ENCODE measurements around the gene ZNF438.
"Not testable (repeated sequence)": the region's sequence is repeated elsewhere in the genome, so short reads cannot be mapped to it uniquely, and the experiment has no call there.

Gene ZNF438

DNA sequence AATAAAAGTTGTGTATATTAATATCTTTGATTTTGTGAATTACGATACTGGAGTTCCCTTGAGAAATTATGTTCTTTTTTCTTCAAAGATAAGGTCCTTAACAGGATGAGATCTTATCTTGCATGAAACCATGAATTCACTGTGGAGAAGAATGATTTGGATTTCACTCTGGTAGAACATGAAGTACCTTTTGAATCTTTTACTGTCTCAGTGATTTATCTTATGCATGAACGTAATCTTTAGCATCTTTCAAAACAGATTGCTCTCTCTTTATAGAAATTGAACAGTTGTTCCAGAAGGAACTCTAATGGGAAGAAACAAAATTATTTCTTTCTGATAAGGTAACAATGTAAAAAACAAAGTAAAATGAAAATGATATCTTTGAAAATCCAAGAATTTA lies 11.0 kb upstream of the ZNF438 start:
- DNase-seq = no peak

DNA sequence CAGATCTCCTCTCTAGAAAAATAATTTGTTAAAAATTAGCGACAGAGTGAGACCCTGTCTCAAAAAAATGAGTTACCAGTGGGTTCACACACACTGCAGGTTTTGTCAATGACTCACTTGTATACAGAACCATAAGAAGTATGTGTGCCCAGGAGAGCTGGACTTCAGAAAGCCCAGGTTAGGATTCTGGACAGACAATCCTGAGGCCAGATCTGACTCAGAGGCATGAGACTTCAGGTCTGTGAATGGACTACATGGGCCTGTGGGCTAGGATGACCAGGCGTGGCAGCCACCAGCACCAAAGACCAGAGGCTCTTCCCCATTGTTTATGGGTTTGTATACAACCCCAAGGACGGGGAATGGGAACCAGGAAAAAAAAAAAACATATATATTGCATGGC lies 9.3 kb upstream of the ZNF438 start:
- no peak for DNase-seq

DNA sequence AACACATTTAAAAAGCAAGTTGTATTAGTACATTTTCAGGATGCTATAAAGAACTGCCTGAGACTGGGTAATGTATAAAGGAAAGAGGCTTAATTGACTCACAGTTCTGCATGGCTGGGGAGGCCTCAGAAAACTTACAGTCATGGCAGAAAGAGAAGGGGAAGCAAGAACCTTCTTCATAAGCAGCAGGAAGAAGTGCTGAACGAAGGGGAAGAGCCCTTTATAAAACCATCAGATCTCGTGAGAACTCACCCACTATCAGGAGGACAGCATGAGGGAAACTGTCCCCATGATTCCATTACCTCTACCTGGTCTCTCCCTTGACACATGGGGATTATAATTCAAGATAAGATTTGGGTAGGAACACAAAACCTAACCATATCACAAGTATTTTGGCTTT lies 7.3 kb upstream of the ZNF438 start:
- not testable (repeated sequence) for DNase-seq

DNA sequence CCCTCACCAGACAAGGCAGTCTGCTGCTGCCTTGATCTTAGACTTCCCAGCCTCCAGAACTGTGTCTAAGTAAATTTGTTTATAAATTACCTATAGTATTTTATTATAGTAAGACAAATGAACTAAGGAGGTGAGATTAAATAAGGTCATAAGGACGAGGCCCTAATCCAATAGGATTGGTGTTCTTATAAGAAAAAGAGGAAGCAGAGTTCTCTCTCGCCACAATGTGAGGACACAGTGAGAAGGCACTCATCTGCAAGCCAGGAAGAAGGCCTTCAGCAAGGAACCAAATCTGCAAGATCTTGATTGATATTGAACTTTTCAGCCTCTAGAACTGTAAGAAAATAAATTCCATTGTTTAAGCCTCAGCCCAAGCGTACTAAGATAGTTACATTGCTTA lies 6.1 kb upstream of the ZNF438 start:
- no peak for DNase-seq

DNA sequence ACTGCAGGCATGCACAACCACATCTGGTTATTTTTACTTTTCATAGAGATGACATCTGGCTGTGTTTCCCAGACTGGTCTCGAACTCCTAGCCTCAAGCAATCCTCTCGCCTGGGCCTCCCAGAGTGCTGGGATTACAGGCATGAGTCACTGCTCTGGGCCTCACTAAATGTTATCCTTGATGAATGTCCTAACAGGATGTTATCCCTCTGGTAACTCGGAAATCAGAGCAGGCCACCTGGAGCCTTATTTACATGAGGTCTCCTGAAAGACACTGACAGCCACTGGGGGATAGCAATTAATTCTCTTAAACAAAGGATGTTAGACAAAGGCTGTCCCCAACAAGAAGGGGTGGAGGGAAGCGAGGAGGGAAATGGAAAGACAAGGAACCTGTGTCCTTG lies 4.5 kb upstream of the ZNF438 start:
- peak in 1 of 2 experiments; percentile 35 for DNase-seq

DNA sequence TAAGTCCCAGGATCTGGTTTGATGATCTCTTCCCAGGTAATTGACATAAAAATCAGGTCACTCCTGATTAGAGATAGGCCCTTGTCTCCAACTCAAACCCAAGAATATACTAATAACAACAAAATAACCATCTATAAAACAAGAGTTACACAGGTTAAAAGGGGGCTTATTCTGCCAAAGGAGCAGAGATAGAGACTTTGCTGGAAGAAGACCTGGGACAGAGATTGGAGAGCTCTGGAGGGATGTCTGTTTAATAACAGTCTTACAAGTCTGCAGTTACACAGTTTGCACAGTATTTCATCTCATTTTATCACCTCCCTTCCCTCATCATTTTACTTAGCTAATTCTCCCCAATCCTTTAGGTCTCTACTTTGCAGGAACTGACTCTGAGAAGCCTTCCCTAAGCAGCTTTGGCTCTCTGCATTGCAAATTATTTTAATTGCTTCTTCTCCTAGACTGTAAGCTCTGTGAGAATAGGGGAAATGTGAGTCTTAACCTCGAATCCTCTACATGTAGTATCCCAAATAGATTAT lies 3.7 kb upstream of the ZNF438 start:
- no peak for DNase-seq

DNA sequence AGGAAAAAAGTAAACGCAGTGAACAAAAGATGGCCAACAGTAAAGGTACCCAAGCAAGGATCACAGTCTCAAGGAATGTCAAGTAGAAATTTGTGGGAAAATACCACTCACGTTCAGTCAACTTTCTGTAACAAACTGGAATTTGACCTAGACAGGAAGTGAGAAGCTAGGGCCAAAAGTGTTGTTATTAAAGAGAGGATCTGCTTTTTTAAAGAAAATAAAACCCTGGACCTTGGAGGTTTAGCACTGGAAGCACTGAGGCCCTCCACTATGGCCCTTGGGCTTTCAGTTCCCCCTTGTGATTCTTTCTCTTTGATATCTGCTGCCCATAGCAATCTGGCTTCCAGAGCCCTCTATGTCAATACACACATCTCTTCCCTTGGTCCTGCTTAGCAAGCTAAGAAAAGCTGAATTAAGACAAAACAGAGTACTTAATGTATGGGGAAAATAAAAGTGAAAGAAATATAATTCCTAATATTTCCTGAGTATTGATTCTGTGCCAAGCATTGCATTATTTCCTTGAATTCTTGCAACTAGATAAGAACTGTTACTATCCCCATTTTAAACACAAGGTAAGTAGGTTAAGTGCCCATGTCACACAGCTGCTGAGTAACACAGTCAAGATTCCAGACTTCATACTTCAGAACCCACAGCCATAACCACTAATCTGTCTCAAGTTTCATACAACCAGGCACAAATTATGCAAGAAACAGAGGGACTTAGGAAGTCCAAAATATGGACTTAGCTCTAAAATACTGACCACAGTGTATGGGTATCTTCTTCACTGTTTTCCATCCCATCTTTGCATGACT lies 2.6 kb upstream of the ZNF438 start:
- no peak for DNase-seq

DNA sequence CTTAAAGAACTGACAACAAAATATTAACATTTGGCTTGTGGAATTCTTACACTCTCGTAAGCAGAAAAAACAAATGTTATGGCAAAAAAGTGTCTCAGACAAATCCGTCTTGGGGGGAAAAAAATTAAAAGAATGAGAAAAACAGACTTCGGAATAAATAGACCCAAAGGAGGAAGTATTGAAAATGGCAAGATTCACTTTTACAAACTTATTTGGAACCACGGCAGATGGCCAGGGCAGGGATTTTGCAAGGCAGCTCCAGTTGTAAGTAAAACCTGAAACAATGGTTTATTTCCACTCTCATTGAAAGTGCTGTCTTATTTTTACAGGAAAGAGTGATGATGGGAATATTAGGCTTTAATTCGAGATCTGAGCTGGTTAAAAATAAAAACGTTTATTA lies 1.5 kb upstream of the ZNF438 start:
- no peak for DNase-seq

DNA sequence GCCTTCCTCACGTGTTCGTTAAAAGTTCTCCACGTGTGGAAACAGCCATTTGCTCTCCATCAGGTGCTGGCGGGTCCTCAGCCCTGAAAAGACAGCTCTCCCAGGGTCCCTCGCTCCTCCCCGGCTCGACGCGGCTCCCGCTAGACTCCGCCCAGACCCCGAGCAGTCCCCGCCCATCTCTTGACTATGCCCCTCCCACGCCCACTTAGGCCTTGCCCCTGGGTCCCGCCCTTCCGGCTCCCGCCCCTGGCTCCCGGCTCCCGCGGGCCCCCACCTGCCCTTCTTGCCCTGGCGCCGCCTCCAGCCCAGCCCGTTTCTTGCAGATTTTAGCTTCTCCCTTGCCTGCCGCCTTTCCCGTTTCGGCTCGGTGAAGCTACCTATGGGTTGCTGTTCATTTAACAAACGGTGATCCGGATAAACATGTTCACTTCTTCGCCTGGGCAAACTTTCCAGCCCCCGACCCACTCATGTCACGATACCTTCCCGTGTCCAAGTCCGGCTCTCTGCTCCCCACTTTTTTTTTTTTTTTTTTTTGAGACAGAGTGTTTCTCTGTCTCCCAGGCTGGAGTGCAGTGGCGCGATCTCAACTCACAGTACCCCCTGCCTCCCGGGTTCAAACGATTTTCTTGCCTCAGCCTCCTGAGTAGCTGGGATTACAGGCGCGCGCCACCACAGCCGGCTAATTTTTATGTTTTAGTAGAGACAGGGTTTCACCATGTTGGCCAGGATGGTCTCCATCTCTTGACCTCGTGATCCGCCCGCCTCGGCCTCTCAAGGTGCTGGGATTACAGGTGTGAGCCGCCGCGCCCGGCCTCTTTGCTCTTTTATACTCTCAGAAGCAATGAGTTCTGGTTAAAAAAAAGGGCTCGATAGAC lies 830 bp upstream of the ZNF438 start:
- DNase-seq = peak; percentile 82 to 88

DNA sequence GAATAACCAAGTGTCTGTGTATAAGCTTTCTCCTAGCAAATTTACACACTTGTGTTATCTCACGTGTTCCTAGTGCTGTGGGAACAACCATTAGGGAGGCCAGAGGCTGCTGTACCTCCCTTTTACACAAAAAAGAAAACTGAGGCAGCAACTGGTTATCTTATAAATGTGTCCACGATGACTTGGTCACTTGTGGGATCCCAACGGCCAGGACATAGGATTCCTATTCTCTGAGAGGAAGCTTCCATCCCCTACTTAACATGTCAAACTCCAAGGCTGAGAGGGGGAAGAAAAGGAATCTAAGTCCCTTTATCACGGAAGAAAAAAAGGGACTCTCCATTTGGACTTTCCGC lies 484 bp downstream of the ZNF438 start:
- DNase-seq = no peak

DNA sequence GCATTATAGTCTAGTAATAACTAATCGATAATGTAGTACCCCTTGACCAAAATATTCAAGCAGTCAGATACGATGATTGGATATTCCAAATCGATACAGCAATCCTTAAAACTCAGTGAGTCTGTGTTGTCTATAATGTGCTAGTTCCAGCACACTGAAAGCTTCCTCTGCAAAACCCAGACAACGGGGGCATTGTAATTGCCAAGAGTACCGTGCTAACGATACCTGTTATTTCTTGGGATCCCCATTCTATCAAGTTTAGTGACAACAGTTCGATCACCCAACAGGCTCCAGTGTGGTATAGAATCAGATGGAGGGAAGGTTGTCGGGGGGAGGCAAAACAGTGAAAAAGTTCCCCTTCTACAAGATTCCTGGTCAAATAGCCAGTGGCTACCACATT lies 865 bp downstream of the ZNF438 start:
- no peak for DNase-seq

DNA sequence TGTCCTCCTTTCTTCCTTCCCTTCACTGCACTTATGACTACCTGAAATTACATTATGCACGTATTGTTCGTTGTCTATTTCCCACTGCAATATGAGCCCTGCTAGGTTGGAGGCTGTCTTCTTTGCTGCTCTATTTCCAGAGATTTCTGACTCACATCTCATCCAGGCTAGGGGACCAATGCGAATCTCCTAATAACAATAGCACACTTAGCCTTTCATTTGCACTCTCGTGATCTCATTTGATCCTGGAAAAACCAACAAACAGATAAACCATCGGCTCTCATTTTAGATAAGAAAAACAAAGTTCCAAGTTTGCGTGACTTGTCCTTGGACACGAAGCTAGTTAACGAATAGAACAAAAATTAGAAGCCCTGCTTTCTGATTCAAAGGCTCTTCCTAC lies 1.4 kb downstream of the ZNF438 start:
- DNase-seq = no peak

DNA sequence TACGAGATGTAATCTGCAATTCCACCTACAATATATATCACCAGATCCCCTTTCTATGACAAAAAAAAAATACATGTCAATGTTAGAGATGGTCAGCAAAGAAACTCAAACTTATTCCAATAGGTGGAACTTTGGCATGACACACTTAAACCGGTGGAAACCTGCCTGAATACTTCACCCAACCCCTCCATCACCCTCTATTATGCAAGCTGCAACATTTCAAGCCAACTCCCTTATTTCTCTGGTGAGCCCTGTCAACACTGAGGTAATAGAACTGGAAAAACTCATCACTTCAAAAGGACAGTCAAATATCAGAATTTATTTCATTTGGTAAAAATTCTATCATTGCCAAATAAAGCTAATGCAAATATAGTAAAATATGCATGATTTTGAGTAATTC lies 3.6 kb downstream of the ZNF438 start:
- no peak for DNase-seq

DNA sequence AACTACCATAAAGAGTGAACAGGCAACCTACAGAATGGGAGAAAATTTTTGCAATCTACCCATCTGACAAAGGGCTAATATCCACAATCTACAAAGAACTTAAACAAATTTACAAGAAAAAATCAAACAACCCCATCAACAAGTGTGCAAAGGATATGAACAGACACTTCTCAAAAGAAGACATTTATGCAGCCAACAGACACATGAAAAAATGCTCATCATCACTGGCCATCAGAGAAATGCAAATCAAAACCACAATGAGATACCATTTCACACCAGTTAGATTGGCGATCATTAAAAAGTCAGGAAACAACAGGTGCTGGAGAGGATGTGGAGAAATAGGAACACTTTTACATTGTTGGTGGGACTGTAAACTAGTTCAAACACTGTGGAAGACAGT lies 5.4 kb downstream of the ZNF438 start:
- not testable (repeated sequence) for DNase-seq

DNA sequence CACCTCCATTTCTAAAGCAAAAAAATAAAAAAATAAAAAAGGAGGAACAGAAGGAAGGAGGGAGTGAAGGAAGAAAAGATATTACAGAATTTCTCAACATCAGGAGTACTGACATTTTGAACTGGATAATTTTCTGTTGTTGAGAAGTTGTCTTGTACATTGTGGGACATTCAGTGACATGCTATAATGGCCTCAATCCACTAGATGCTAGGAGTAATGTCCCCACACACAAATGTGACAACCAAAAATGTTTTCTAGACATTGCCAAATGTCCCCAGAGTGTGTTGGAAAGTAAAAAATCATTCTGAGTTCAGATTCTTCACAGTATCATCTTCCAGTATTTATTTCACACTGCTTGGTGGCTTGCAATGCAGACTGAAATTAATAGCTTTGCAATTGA lies 6.5 kb downstream of the ZNF438 start:
- DNase-seq = no peak

DNA sequence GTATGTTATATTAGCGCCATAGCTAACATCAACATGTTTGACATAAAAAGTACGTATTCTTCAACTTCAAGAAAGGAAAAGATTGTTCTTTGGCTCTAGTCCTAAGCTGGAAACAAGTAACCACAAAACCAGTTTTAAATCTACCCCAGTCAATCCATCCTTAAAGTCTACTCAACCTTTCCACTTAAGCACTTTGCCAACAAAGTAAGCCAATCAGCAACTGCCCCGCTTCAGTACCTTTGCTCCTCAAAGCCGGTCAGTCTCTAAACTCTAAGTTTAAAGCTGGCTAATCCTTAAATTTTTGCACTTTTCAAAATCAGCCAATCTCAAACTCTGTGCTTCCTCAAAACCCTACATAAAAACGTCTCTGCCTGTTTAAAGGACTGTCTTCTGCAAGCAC lies 8.1 kb downstream of the ZNF438 start:
- DNase-seq = no peak

DNA sequence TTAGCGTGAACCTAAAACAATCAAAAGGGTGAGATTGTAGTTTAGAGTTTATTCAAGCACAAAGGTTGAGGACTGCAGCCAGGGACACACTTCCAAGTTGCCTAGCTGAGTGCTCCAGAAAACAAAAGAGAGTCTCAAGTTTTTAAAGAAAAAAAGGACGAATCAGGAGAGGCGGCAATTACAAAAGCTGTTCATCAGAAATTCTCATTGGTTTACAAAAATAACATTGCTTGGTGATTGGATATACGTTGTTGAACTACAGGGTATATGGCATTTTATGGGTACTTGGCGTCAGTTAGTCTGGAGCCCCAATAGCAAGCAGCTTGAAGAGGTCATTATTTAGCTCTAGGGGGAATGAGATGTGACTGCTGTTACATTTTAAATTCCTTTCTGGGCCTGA lies 11.5 kb downstream of the ZNF438 start:
- DNase-seq = no peak

DNA sequence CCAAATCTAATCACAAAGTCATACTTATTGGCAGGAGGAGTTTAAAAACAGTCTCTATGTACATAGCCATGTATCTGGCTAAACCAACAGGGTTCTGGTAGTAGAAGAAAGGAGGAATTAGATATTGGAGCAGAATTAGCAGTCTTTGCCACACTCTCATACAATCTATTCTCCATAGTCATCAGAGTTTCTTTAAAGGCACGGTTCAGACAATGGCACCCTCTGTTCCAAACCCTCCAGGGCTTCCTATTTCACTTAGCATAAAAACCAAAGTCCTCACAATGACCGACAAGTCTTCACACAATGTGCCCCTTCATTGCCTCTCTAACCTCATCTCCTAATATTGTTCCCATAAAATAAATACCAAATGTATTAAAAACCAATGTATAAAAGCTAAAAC lies 12.7 kb downstream of the ZNF438 start:
- no peak for DNase-seq

DNA sequence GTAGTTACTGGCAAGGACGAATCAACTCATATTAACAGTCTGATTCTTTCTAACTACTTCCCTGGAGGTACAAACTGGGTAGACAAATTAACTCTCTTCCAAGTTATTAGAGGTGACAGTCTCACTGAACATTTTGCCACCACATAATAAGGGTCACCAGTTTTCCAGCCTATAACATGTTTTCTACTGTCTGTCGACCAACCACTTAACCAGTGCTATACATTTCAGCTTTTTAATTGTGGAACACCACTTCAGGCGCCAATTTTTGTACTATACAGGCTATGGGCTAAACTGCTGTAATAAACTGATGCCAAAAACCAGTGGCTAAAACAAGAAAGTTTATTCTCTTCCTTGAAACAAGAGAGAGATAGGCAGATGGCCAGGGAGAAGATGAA lies 13.3 kb downstream of the ZNF438 start:
- no peak for DNase-seq

DNA sequence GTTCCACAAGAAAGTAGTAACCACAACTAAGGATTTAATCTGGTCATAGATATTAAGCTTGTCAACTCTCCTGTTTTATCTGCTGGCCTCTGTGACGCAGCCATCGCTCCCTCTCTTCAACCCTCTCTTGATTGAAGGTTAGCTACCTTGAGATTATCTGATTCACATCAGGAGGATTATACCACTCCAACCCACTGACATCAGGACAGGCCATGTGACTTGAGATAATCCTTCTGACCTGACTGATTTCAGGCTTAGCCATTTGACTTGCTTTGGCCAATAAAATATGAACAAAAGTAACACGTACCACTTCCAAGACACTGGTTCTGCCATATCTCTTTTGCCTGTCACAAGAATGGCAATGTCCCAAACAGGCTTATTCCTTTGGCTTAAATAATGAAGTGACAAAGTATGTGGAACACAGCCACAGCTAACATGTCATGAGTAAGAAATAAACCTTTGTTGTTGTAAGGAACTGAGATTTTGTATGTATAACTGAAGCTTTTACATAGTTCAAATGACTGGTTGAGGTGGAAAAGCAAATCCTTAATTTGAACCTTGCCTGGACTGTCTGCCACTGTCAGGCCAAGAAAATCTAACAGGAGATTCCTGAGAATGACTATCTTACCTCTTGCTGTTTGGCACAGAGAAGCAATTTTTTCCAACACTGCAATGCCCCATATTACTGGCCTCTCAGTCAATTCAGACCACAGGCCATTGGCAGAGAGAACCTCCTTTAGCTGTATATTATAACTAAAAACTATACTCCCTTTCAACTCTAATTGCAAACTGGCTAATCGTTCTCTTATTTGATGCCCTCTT lies 13.9 kb downstream of the ZNF438 start:
- DNase-seq = no peak

DNA sequence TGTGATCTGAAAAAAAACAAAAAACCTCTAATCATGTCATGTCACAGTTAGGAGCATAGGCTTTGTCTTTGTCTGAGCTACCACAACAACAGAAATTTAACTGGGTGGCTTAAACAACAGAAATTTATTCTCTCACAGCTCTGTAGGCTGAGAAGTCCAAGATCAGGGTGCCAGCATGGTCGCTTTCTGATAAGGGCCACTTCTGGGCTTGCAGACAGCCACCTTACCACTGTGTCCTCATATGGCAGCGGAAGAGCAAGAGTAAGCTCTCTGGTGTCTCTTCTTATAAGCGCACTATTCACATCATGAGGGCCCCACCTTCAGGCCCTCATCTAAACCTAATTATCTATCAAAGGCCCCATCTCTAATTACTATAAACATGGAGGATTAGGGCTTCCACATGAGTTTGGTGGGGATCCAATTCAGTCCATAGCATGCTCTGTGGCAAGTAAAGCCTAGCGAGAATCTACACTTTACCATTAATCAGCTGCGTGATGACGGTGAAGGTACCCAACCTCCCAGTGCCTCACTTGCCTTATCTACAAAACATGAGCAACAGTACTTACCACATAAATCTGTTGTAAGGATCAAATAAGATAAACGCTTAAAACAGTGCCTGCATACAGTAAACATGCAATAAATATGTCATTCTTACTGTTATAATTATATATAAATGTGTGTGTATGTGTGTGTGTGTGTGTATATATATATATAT lies 17.3 kb downstream of the ZNF438 start:
- DNase-seq = no peak

DNA sequence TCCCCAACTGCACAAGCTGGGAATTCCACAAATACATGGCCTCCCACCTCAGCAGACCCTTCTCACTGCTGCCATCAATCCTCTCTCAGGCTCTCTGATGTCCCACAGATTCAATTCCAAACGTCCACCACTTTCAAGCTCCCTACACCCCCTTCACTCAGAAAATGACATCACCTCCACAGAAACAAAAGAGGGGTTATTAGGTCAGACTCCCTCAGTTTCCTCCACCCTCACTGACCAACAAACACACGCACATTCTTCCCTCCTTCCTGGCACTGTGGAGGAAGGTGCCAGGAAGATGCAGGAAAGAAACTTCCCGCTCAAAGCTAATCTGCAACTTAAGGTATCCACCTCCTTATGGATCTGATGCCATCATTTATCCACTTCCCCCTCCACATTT lies 18.3 kb downstream of the ZNF438 start:
- no peak for DNase-seq

DNA sequence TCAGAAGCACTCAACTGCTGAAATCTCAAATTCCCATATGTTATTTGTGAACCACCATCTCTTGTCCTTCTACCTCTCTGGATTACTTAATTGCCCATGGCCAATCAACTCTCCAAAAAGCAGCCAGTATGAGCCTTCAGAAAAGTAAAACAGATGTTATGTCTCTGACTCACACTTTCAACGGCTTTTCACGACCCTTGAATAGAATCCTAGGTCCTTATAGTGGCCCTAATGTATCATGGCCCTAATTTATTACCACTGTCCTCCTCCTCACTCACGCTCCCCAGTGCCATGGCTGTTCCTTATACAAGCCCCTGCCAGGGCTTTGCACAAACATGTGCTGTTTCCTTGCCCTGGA lies 20.0 kb downstream of the ZNF438 start:
- DNase-seq = no peak

Measured in NCI-H2081 (cell line).